Measurements from ENCODE around the gene RIC8A.

DNA sequence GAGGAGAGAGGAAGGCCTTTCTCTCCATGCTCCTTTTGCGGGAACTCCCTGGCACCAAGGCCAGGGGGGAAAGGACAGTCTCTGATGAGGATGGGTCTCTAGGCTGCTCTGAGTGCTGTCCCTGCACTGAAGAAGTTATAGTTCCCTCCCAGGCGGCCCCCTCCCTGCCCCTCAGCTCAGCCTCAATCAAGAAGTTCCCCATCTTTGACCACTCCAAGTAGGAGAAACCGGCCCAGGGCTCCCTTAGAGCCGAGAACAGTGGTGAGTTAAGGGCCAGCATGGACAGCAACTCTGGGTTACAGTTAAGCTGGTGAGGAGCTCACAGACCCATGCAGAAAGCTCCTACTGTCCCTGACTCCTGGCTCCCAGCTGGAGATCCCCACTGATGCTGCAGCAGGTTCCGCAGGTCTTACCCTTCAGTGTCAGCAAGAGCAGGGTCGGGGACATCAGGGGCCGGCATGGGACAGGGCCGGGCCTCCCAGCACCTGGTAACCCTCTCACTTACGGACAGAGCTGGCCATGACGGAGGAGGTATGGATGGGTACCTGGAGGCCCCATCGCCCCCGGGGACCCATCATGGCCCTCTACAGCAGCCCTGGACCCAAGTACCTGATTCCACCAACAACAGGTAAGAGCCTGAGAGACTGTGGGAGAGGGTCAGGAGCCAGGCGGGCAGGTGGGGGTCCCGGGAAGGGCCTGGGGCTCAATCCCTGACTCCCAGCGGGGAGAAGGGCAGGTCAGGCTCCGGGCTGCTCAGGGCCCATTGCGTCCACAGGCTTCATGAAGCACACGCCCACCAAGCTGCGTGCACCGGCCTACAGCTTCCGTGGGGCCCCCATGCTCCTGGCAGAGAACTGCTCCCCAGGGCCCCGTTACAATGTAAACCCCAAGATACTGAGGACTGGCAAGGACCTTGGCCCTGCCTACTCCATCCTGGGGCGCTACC lies 10.4 kb upstream of the RIC8A start:
- TF ChIP-seq, protein P1, sequence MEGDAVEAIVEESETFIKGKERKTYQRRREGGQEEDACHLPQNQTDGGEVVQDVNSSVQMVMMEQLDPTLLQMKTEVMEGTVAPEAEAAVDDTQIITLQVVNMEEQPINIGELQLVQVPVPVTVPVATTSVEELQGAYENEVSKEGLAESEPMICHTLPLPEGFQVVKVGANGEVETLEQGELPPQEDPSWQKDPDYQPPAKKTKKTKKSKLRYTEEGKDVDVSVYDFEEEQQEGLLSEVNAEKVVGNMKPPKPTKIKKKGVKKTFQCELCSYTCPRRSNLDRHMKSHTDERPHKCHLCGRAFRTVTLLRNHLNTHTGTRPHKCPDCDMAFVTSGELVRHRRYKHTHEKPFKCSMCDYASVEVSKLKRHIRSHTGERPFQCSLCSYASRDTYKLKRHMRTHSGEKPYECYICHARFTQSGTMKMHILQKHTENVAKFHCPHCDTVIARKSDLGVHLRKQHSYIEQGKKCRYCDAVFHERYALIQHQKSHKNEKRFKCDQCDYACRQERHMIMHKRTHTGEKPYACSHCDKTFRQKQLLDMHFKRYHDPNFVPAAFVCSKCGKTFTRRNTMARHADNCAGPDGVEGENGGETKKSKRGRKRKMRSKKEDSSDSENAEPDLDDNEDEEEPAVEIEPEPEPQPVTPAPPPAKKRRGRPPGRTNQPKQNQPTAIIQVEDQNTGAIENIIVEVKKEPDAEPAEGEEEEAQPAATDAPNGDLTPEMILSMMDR (IDR thresholded peaks at IDR 0.05; ENCODE audit: insufficient read depth, low read depth, low read length), result no peak
- TF ChIP-seq EZH2 (IDR thresholded peaks at IDR 0.05; ENCODE audit: insufficient read depth, low read length), result no peak
